Testis (tissue), 3 donors: ENCODE results near the gene BEST2. TPM values are rescaled to one million over a fixed set of nuclear protein-coding genes. Genes with fewer than 3 reads are reported as not detected.

Experiments
- DNase-seq: peaks from one replicate; pipeline ENCODE4 v3.0.0-alpha.2; 2019
- H3K27ac ChIP-seq, 2 donors: fragments of 200-600 bp; sonication (generic); one replicate each; pipeline ENCODE4 v1.5.1; 2019
- H3K27me3 ChIP-seq: fragments of 200-600 bp; sonication (generic); one replicate; pipeline ENCODE4 v1.5.1; 2019
- H3K36me3 ChIP-seq: fragments of 200-600 bp; sonication (generic); one replicate; pipeline ENCODE4 v1.5.1; 2017; ENCODE audit warnings: low read depth; ENCODE audit errors: missing control alignments
- H3K4me1 ChIP-seq: fragments of 200-600 bp; sonication (generic); one replicate; pipeline ENCODE4 v1.5.1; 2019
- H3K4me3 ChIP-seq, 2 donors: fragments of 200-600 bp; sonication (generic); one replicate each; pipeline ENCODE4 v1.5.1; 2017 to 2019
- H3K9me3 ChIP-seq: fragments of 200-600 bp; sonication (generic); one replicate; pipeline ENCODE4 v1.5.1; 2017
- POLR2A ChIP-seq: fragments of 450-650 bp; IDR thresholded peaks from one replicate; pipeline ENCODE4 v1.6.1; 2017; ENCODE audit warnings: antibody characterized with exemption, mild to moderate bottlenecking, moderate library complexity
- WGBS, 2 donors: methylation state at CpG; one replicate each; pipeline ENCODE4 v1.1.5; 2018; 5-methylcytosine and 5-hydroxymethylcytosine counted together
- intact Hi-C: fragments of 100-400 bp; cut with DNase I; formaldehyde crosslinking; loops from one replicate; pipeline ENCODE4 v1.15.1; 2023; ENCODE audit warnings: low total_unique reads
- polyA plus RNA-seq: library from polyadenylated mRNA; stranded (reverse); fragments of 350-450 nt; fragmentation: Illumina TruSeq; extraction: RNeasy Lipid Tissue Mini Kit (QIAGEN cat#74804); gene quantifications from one replicate; pipeline ENCODE4 v1.2.3, GENCODE V29; 2014; ENCODE audit warnings: low read depth, low replicate concordance; ENCODE audit not compliant: insufficient read depth
- total RNA-seq, 2 donors: library from RNA; depleted of rRNA; stranded (reverse); fragments of >200 nt; gene quantifications; one replicate each; pipeline ENCODE4 v1.2.3, GENCODE V29; 2016
- TF ChIP-seq, protein P1 (sequence below), 3 experiments: fragments of 450-650 bp in 2 of 3; fragments of 200-600 bp in 1 of 3; sonication (generic) in 1 of 3; IDR thresholded peaks; one replicate each; pipeline ENCODE4 v1.5.1; 2016 to 2019; ENCODE audit warnings: antibody characterized with exemption in 3 of 3, mild to moderate bottlenecking in 2 of 3, moderate library complexity in 1 of 3

Gene BEST2
- total and polyA plus RNA-seq, 3 donors from 2014 or later, result 0.50 to 0.87 TPM; not detected in 1

DNA sequence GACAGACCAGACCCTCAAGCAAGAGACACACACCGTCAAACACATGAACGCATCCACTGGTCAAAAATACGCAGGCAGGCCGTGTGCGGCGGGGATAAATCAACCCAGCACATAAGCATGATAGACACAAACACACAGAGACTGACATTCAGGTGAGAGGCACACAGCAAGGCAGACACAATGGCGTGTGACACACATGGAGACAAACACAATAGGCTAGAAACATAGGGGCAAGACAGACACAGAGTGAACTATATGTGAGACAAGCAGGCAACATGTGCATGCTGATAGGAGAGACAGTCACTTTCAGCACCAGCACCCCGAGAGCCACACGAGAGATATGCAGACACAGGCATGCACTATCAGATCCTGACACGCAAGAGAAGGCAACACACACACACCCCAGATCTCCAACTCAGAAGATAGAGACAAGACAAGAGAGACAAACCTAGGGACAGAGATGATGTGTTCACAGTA, 32.8 kb downstream of the BEST2 start:
- 43 to 52% methylated on average over 10 of the region's 10 CpGs for WGBS, 2 donors
- H3K36me3 ChIP-seq, result no peaks in the 10 kb centered on the region
- no peak for TF ChIP-seq POLR2A
- TF ChIP-seq, protein P1, sequence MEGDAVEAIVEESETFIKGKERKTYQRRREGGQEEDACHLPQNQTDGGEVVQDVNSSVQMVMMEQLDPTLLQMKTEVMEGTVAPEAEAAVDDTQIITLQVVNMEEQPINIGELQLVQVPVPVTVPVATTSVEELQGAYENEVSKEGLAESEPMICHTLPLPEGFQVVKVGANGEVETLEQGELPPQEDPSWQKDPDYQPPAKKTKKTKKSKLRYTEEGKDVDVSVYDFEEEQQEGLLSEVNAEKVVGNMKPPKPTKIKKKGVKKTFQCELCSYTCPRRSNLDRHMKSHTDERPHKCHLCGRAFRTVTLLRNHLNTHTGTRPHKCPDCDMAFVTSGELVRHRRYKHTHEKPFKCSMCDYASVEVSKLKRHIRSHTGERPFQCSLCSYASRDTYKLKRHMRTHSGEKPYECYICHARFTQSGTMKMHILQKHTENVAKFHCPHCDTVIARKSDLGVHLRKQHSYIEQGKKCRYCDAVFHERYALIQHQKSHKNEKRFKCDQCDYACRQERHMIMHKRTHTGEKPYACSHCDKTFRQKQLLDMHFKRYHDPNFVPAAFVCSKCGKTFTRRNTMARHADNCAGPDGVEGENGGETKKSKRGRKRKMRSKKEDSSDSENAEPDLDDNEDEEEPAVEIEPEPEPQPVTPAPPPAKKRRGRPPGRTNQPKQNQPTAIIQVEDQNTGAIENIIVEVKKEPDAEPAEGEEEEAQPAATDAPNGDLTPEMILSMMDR (IDR thresholded peaks at IDR 0.05), result no peak
- H3K9me3 ChIP-seq, result no peaks in the 10 kb centered on the region
- peak overlapping the region; percentile 82 to 98 for H3K27ac ChIP-seq
- DNase-seq, result no peak
- H3K27me3 ChIP-seq, result no peaks in the 10 kb centered on the region
- intact Hi-C loops, result no loop called here
- H3K4me1 ChIP-seq, result peaks cover 66% of the 10 kb centered on the region
- no peak overlapping the region for H3K4me3 ChIP-seq

GRCh38 chr19:12784871-12785430, 33.4 kb downstream of the BEST2 start:
- H3K36me3 ChIP-seq, result no peaks in the 10 kb centered on the region
- no peak overlapping the region for H3K4me3 ChIP-seq
- no peak for DNase-seq
- peak overlapping the region; percentile 93 to 98 for H3K27ac ChIP-seq
- no peaks in the 10 kb centered on the region for H3K27me3 ChIP-seq
- H3K4me1 ChIP-seq, result peaks cover 61% of the 10 kb centered on the region
- TF ChIP-seq, protein P1 (IDR thresholded peaks at IDR 0.05), result no peak
- no peak for TF ChIP-seq POLR2A
- H3K9me3 ChIP-seq, result no peaks in the 10 kb centered on the region
- WGBS, 2 donors, result 51 to 57% methylated on average over 4 to 5 of the region's 5 CpGs
- intact Hi-C loops, result no loop called here

DNA sequence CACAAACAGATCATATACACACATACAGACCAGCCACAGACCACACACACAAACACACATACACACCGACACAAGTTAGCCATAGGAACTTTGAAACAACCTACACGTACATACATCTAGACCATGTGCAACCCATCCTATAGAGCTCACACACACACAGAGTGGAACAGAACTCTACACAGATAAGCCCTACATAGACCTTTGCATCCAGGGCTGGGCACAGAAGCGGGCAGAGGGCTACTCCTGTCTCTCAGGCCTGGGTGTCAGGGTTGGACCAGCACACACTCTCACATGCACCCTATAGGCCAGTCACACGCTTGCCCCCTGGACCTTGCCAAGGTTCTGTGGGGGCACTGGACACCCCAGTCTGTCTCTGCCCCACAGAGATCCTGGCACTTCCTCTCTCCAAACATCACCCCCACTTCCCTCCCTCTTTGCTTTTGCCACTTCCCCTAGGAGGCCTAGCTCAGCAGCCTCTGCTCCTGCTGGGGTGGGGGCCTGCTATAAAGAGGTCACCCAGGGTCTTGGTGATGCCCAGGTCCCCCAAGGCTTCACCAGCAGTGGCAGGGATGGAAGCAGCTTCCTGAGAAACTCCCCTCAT, 33.9 kb downstream of the BEST2 start:
- H3K4me3 ChIP-seq, result no peak overlapping the region
- no peaks in the 10 kb centered on the region for H3K36me3 ChIP-seq
- no peaks in the 10 kb centered on the region for H3K9me3 ChIP-seq
- peak; percentile 23 for DNase-seq
- no peak for TF ChIP-seq POLR2A
- TF ChIP-seq, protein P1 (IDR thresholded peaks at IDR 0.05), result no peak
- intact Hi-C loops, result no loop called here
- peak overlapping the region; percentile 93 to 98 for H3K27ac ChIP-seq
- peaks cover 61% of the 10 kb centered on the region for H3K4me1 ChIP-seq
- no peaks in the 10 kb centered on the region for H3K27me3 ChIP-seq
- 70 to 83% methylated on average over 3 to 4 of the region's 4 CpGs for WGBS, 2 donors

GRCh38 chr19:12786141-12786870, 34.7 kb downstream of the BEST2 start:
- peak; percentile 64 for DNase-seq
- Histone ChIP-seq H3K4me1 (peaks cover 68% of the 10 kb centered on the region), H3K27me3 (no peaks in the 10 kb centered on the region), H3K4me3 (no peak overlapping the region), H3K36me3 (no peaks in the 10 kb centered on the region), H3K9me3 (no peaks in the 10 kb centered on the region), H3K27ac (peak overlapping the region; percentile 93 to 98)
- TF ChIP-seq, protein P1 (IDR thresholded peaks at IDR 0.05), result no peak
- no peak for TF ChIP-seq POLR2A
- WGBS, 2 donors, result 49 to 62% methylated on average over 5 to 17 of the region's 18 CpGs
- intact Hi-C loops, result no loop called here
